PFSK-1 (cell line): ENCODE data around the gene OSBPL10.

Experiments used
- FOXP2 ChIP-seq: optimal IDR thresholded peaks from 2 replicates; pipeline ENCODE3; 2011; ENCODE audit warnings: borderline replicate concordance, control low read depth, inconsistent platforms; ENCODE audit not compliant: insufficient read depth; ENCODE audit errors: extremely low read length, extremely low read depth
- POLR2AphosphoS5 ChIP-seq: IDR thresholded peaks from 2 replicates; pipeline ENCODE4 v1.6.1; 2012; ENCODE audit warnings: low read depth, mild to moderate bottlenecking, control low read depth, low read length, moderate library complexity
- REST ChIP-seq, 2 experiments: IDR thresholded peaks; 2 replicates each; pipeline versions ENCODE4 v1.6.1 to v1.8.0; 2011 to 2012; ENCODE audit warnings: low read depth in 2 of 2, low read length in 2 of 2, control low read depth in 1 of 2, inconsistent platforms in 1 of 2, mild to moderate bottlenecking in 1 of 2, moderate library complexity in 1 of 2; ENCODE audit not compliant: insufficient read depth in 1 of 2
- SIN3A ChIP-seq: IDR thresholded peaks from 2 replicates; pipeline ENCODE4 v1.6.1; 2012; ENCODE audit warnings: mild to moderate bottlenecking, low read length, moderate library complexity, borderline replicate concordance; ENCODE audit not compliant: insufficient read depth
- TAF1 ChIP-seq: IDR thresholded peaks from 2 replicates; pipeline ENCODE4 v1.6.1; 2012; ENCODE audit warnings: low read length, control low read depth, borderline replicate concordance; ENCODE audit not compliant: insufficient read depth

OSBPL10 gene

GRCh38 chr3:31833391-31834190 is 147.5 kb downstream of the OSBPL10 start:
- no peak for TF ChIP-seq REST (IDR thresholded peaks at IDR 0.05; ENCODE audit: insufficient read depth in 1 of 2, low read depth in 2 of 2, low read length in 2 of 2)
- no peak for TF ChIP-seq TAF1

- no peak for TF ChIP-seq TAF1
- no peak for TF ChIP-seq POLR2AphosphoS5
- TF ChIP-seq REST (IDR thresholded peaks at IDR 0.05; ENCODE audit: insufficient read depth in 1 of 2, low read depth in 2 of 2, low read length in 2 of 2): no peak
- no peak for TF ChIP-seq FOXP2
- TF ChIP-seq SIN3A: no peak
These were observed 148.5 kb downstream of the OSBPL10 start for GRCh38 chr3:31832551-31832950.

- TF ChIP-seq POLR2AphosphoS5 (no peak), SIN3A (no peak), TAF1 (no peak), REST (IDR thresholded peaks at IDR 0.05; ENCODE audit: insufficient read depth in 1 of 2, low read depth in 2 of 2, low read length in 2 of 2) (no peak), FOXP2 (no peak)
These were observed 149.5 kb downstream of the OSBPL10 start for GRCh38 chr3:31831591-31831990.

- TF ChIP-seq SIN3A (no peak), TAF1 (no peak), POLR2AphosphoS5 (no peak), FOXP2 (no peak), REST (IDR thresholded peaks at IDR 0.05; ENCODE audit: insufficient read depth in 1 of 2, low read depth in 2 of 2, low read length in 2 of 2) (no peak)
These were observed 151.1 kb downstream of the OSBPL10 start for GRCh38 chr3:31829826-31830426.
